Measurements from ENCODE around the gene FZD4.
"Not testable (repeated sequence)": the region's sequence is repeated elsewhere in the genome, so short reads cannot be mapped to it uniquely, and the experiment has no call there.

FZD4 gene

DNA sequence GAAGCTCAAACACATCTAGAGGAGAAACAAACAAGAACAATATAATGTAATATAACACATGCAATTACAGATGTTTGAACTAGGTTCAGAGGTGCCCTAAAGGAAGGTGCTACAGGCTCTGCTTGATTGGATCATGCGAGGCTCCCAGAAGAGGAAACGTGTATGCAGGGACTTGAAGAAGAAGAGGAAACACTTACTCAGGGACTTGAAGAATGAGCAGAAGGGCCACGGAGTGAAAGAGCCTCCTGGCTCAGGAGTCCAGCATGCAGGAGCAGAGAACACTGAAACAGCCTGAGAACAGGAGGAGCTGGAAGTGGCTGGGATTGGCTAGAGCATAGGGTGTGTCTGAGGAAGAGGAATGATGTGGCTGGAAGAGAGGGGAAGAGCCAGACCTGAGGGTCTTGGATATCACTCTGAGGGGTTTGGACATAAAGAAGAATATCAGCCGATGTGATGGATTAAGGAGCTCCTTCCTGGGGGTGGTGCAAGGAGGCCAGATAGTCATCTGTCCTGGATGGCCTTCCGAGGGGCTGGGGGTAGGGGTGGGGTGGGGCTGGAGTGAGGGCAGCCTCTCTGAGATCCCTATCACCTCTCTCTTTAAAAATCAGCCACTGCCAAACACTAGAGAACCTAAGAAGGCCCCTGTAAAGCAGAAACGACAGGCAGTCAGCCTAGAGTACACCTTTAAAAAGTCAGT, 16.8 kb downstream of the FZD4 start:
- DNase-seq (ENCODE audit: low read depth in 2 of 2) = no peak

DNA sequence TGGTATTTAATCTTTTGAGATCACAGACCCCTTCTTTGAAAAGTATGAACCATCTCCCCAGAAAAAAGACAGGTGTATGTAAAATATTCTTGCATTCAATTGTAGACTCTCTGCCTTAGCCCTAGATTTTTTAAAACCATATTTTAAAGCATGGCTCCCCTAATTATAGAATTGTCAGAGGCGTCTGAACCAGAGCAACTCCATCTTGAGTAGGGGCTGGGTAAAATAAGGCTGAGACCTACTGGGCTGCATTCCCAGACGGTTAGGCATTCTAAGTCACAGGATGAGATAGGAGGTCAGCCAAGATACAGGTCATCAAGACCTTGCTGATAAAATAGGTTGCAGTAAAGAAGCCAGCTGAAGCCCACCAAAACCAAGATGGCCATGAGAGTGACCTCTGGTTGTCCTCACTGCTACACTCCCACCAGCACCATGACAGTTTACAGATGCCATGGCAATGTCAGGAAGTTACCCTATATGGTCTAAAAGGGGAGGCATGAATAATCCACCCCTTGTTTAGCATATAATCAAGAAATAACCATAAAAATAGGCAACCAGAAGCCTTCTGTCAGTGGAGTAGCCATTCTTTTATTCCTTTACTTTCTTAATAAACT, 17.9 kb downstream of the FZD4 start:
- not testable (repeated sequence) for DNase-seq (ENCODE audit: low read depth in 2 of 2)

- no peak for DNase-seq (ENCODE audit: low read depth in 2 of 2)
Observed at GRCh38 chr11:86934926-86935579, 20.1 kb downstream of the FZD4 start.

- DNase-seq (ENCODE audit: low read depth in 2 of 2) = no peak
Observed at GRCh38 chr11:86934582-86934900, 20.7 kb downstream of the FZD4 start.

DNA sequence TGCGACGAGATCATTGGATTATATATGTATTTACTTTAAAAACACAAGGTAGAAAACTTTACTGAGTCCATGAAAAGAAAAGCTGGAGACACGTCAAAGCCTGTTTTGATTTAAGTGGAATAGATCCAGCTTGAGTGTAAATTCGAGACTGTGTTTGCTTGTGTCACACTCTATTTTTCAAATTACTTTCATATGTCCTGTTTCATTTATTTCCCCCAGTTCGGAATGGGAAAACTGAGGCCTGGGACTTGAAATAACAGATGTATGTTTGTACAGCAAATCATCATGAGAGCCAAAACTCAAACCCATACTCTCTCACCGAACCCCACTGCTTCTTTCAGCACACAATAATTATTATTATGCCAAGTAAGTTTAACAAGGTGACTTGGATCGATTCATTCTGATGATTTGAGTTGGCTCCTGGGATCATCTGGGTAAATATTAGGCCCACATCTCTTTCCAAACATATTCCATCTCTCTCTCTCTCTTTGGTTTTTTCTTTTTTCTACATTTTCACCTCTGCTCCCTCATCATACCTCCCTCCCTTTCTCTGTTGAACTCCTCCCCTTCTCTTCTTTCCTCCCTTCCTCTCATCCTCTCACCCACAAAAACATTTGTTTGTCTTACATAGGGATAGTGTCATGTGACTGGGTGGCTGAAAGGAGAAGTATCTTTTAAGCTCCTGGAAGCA, 21.2 kb downstream of the FZD4 start:
- no peak for DNase-seq (ENCODE audit: low read depth in 2 of 2)

DNA sequence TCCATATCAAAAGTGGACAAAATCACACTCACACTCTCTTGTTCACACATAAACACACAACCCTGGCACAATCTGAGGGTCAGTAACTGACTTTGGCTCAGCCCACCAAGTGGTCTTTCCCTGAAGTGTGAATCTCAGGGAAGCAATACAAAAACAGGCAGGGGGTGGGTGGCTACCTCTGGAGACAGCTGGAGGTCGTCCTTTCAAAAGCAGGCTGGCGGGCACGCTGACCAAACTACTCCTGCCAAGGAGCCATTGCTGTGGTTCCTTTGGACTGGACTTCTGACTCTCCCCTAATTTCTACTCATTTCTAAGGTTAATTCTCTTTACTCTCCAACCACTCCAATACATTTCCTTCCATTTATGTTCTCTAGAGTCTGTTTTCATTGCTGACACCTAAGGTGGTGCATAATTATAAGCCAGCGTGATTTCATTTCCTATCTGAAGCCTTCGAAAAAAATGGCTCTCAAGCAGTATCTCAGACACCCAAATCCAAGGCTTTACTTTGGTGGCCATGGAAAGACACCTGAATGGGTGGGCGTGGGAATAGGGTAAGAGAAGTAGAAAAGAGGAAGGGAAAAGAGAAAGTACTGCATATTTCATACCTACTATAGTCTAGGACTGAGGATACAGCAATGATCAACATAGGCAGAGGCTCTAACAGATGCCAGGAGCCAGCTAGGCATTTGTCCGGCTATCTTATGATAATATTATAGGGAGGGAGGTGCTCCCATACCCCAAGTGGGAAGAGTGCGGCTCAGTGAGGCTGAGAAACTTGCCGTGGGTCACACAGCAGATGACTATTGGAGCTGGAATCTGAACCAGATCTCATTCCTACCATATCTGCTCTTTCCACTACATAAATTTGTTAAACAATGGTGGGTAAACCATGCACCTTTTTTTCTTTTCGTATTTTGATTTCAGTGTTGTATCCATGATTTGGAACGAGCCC, 22.0 kb downstream of the FZD4 start:
- DNase-seq (ENCODE audit: low read depth in 2 of 2) = no peak

GRCh38 chr11:86932259-86932585, 23.0 kb downstream of the FZD4 start:
- no peak for DNase-seq (ENCODE audit: low read depth in 2 of 2)

GRCh38 chr11:86931548-86932258, 23.5 kb downstream of the FZD4 start:
- no peak for DNase-seq (ENCODE audit: low read depth in 2 of 2)

DNA sequence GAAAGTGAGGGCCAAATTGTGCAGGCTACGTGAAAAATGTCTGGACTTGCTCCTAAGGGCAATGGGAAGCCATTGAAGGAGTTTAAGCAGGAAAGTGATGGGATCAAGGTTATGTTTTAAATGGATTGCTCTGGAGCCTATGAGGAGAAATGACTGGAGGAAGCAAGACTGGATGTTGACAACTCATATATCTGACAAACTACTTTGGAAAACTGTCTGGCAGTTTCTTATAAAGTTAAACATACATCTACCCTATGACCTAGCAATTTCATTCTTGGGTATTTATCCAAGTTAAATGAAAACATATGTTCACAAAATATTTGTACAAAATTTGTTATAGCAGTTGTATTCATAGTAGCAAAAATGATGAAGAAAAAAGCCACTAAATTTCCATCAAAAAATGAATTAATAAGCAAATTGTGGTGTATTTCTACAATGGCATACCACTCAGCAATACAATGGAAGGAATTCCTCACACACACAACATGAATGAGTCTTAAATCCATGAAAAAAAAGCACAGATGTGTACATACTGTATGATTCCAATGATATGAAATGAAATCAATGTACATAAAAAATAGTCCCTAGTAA, 24.1 kb downstream of the FZD4 start:
- DNase-seq (ENCODE audit: low read depth in 2 of 2) = no peak

DNA sequence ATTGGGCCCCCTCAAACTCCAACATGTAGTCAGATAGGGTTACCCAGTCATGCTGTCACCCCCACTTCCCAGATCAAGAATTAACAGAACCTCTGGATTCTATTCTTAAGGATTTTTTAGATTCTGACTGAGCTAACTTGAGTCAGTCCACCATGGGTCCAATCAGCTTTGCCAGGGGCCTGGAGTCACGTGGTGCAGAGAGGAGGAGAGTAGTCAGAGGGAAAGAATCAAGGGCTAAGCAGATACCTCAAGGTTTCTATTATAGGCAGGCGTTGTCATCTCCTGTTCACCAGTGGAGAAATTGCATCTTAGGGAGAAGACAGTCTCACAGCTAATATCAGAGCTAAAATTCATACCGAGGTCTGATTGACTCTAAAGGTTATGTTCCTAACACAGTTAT, 28.2 kb downstream of the FZD4 start:
- no peak for DNase-seq (ENCODE audit: low read depth in 2 of 2)

DNA sequence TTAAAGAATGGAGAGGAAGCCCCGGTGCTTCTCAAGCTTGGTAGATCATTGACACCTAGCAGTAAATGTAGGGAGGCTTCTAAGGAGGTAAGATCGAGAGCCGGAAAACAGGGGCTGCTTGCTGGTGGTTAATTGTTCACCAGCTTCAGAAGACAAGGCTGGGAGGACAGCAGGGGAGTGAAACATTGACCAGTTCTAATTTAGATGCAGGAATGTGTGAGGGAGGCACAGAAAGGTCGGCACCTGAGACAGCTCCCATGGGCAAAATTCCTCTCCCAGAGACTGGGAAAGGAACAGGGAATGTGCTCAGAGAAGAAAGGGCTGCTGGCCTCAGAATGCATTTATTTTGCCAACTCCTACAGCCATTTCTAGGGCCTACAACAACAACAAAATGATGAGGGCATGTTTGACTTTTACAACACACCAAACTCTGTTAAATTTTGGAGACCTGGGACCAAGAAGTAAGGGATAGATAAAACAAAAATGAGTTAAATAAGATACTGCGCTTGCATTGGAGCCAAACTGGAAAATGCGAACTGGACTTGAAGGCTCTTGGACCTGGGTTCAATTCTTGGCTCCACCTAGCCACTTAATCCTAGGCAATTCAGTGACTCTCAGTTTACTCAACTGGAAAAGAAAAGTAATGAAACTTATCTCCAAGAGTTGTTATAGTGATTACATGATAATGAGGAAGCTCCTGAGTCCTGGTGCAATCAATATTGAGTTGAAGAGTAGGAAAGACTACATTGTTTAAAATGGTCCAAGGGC, 31.0 kb downstream of the FZD4 start:
- DNase-seq (ENCODE audit: low read depth in 2 of 2) = no peak

GRCh38 chr11:86922225-86922624, 33.0 kb downstream of the FZD4 start:
- no peak for DNase-seq (ENCODE audit: low read depth in 2 of 2)

DNA sequence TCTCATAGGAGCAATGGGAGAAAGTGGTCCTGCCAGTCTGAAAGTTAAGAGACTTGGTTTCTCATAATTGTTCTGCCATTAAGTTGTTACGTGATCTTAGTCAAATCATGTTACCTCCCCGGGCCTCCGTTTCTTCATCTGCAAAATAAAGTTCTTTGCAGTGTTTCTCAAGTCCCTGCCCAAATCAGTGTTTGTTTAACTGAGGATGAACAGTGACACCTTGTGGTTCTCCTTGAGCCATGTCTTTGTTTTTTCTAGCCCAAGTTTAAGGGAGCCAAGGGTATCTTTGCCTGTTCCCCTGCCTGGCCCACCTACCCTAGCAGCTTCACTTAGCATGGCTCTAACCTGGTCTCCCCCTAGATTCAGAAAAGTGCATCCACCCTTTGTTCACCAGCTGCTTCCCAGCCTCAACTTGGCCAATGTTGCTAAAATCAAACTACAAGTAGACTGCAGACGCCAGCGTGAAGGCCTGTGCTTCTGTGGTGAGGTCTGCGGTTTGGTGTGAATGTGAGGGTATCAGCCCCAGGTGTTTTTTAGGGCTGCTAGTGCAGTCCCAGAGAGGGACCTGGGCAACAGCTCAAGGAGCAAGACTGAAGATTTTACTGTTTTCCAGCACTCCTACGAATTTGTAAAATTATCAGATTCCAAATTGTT, 35.5 kb downstream of the FZD4 start:
- DNase-seq (ENCODE audit: low read depth in 2 of 2) = no peak

- DNase-seq (ENCODE audit: low read depth in 2 of 2) = no peak
Observed at GRCh38 chr11:86918973-86919372, 36.2 kb downstream of the FZD4 start.

- no peak for DNase-seq (ENCODE audit: low read depth in 2 of 2)
Observed at GRCh38 chr11:86918496-86918895, 36.7 kb downstream of the FZD4 start.

DNA sequence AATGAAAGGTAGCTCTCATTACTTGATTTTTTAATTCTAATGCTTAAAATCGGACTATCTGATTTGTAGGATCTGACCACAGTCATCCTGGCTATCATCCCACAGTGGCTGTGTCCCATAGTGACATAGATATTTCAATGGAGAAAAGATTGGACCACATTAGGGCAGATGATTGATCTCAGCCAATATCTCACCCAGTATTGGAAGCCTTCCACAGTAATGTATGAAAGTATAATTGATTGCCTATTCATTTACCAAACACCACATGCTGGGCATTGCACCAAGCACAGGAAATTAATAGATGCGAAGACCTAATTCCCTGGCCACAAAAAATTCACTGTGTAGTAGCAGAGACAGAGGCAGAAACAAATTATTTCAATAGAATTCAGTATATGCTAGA, 37.6 kb downstream of the FZD4 start:
- DNase-seq (ENCODE audit: low read depth in 2 of 2) = no peak

- no peak for DNase-seq (ENCODE audit: low read depth in 2 of 2)
Observed at GRCh38 chr11:86916330-86916729, 38.9 kb downstream of the FZD4 start.

- not testable (repeated sequence) for DNase-seq (ENCODE audit: low read depth in 2 of 2)
Observed at GRCh38 chr11:86915850-86916249, 39.3 kb downstream of the FZD4 start.

DNA sequence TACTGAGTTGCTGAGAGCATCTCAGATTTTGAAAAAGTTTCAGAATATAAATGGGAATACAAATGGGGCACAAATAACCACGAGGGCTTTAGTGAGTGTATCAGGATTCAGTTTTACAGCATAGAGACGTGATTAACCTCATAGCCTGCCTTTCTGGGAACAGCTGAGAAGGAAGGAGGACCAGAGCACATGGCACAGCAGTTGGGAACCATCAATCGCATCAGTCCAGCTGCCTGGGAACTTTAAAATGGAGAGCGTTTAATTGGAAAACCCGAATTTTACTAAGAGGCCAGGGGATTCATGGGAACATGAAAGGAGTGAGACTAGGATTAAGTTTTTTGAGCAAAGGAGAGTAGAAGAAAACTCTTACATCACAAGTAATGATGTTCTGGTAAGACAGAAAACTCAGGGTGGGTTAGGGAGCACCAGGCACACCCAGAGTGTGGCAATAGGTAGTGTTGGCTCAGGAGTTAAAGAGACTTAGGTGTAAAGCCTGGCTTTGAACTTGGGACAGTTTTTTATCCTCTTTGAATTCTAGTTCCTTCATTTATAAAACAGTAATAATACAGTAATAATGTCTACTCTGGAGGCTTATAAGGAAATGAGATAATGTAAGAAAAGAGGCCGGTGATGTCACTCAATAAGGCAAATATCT, 40.2 kb downstream of the FZD4 start:
- DNase-seq (ENCODE audit: low read depth in 2 of 2) = no peak
